Endothelial cell of umbilical vein (primary cell): ENCODE measurements around the gene GSTK1. TPM values are rescaled to one million over a fixed set of nuclear protein-coding genes. Genes with fewer than 3 reads are reported as not detected.
"Not testable (repeated sequence)": the region's sequence is repeated elsewhere in the genome, so short reads cannot be mapped to it uniquely, and the experiment has no call there.

Experiments used
- BruUV-seq: library from RNA; stranded (reverse); fragments of 400-500 nt; replicated peaks from 2 replicates; lab custom pipeline; 2021; lab: Mats Ljungman, UMichigan
- CTCF ChIA-PET: fragments of 300-600, 350-600 bp; sonication (Branson Sonifier 250); formaldehyde crosslinking; loops from one replicate; lab custom pipeline; 2021; ENCODE audit warnings: antibody characterized with exemption, inconsistent platforms; lab: Charles Lee
- POLR2A ChIA-PET: fragments of 300-600, 350-600 bp; sonication (Branson Sonifier 250); formaldehyde crosslinking; loops from one replicate; lab custom pipeline; 2021; ENCODE audit warnings: antibody characterized with exemption, inconsistent platforms; lab: Charles Lee
- DNase-seq: peaks from one replicate; pipeline ENCODE4 v3.0.0-alpha.2; 2011; ENCODE audit warnings: low read depth, low spot score
- FAIRE-seq: peaks from 2 replicates; lab custom pipeline; 2011; peaks lifted over from hg19 to GRCh38; lab: Jason Lieb, UNC
- H2AFZ ChIP-seq: 2 replicates; pipeline ENCODE4 v1.6.0; 2012; ENCODE audit warnings: low read depth, low read length, control low read depth, inconsistent platforms
- H3K27ac ChIP-seq: 2 replicates; pipeline ENCODE4 v1.5.1; 2011; ENCODE audit warnings: low read depth, mild to moderate bottlenecking, control low read depth, low read length, moderate library complexity; ENCODE audit not compliant: insufficient read depth
- H3K27me3 ChIP-seq, 2 experiments: 2 replicates each; pipeline versions ENCODE4 v1.6.0 to v1.6.1; 2011; ENCODE audit warnings: low read length in 2 of 2, mixed read lengths in 1 of 2; ENCODE audit not compliant: control insufficient read depth in 2 of 2, insufficient read depth in 2 of 2
- H3K36me3 ChIP-seq, 2 experiments: 2 replicates in 1 of 2; 3 replicates in 1 of 2; pipeline ENCODE4 v1.5.1; 2011; ENCODE audit warnings: low read length in 2 of 2, mild to moderate bottlenecking in 1 of 2, moderate library complexity in 1 of 2; ENCODE audit not compliant: control insufficient read depth in 2 of 2, insufficient read depth in 2 of 2; ENCODE audit errors: extremely low read depth in 1 of 2
- H3K4me1 ChIP-seq: 3 replicates; pipeline ENCODE4 v1.5.1; 2011; ENCODE audit warnings: mild to moderate bottlenecking, low read length; ENCODE audit not compliant: control insufficient read depth, insufficient read depth; ENCODE audit errors: extremely low read depth
- H3K4me2 ChIP-seq: 2 replicates; pipeline ENCODE4 v1.6.1; 2011; ENCODE audit warnings: low read length, control low read depth, mixed read lengths; ENCODE audit not compliant: insufficient read depth
- H3K4me3 ChIP-seq, 3 experiments: fragments of 200-600 bp in 1 of 3; sonication (generic), shearing (Covaris generic) in 1 of 3; replicated peaks in 1 of 3; 2 replicates each; pipeline ENCODE4 v1.5.1; 2011 to 2016; ENCODE audit warnings: control low read depth in 3 of 3, low read length in 3 of 3, mild to moderate bottlenecking in 2 of 3, inconsistent platforms in 1 of 3, low read depth in 1 of 3, moderate library complexity in 1 of 3; ENCODE audit not compliant: insufficient read depth in 1 of 3
- H3K79me2 ChIP-seq: 2 replicates; pipeline ENCODE4 v1.6.0; 2012; ENCODE audit warnings: low read length, inconsistent platforms; ENCODE audit not compliant: control insufficient read depth, insufficient read depth
- H3K9ac ChIP-seq: replicated peaks from 2 replicates; pipeline ENCODE3; 2011; ENCODE audit warnings: low read length, control low read depth; ENCODE audit not compliant: insufficient read depth; ENCODE audit errors: extremely low read depth
- H3K9me1 ChIP-seq: replicated peaks from 3 replicates; pipeline ENCODE4 v1.6.0; 2011; ENCODE audit warnings: mild to moderate bottlenecking, low read length; ENCODE audit not compliant: control insufficient read depth, insufficient read depth; ENCODE audit errors: extremely low read depth
- H3K9me3 ChIP-seq: replicated peaks from 2 replicates; pipeline ENCODE4 v1.5.1; 2012; ENCODE audit warnings: low read length, inconsistent platforms; ENCODE audit not compliant: control insufficient read depth, insufficient read depth
- H4K20me1 ChIP-seq: replicated peaks from 2 replicates; pipeline ENCODE3; 2011; ENCODE audit warnings: mild to moderate bottlenecking, low read length; ENCODE audit not compliant: control insufficient read depth, insufficient read depth; ENCODE audit errors: extremely low read depth
- GATA2 ChIP-seq: IDR thresholded peaks from 2 replicates; pipeline ENCODE4 v1.7.0; 2011; ENCODE audit warnings: low read depth, mild to moderate bottlenecking, moderate library complexity, mixed read lengths, low read length; ENCODE audit not compliant: insufficient read length, insufficient read depth
- POLR2A ChIP-seq: IDR thresholded peaks from 2 replicates; pipeline ENCODE4 v1.6.1; 2012; ENCODE audit warnings: low read depth, mild to moderate bottlenecking, control low read depth, low read length
- dilution Hi-C: fragments of 300-500 bp; cut with MboI; formaldehyde crosslinking; loops from one replicate; pipeline ENCODE4 v1.15.0; 2019; ENCODE audit warnings: low sequenced_read_pairs; ENCODE audit not compliant: extremely low pct_ligation_motif_present
- intact Hi-C: fragments of 100-400 bp; cut with micrococcal nuclease; formaldehyde crosslinking; loops from one replicate; pipeline ENCODE4 v1.10.0; 2022
- polyA plus RNA-seq, 4 experiments: library from polyadenylated mRNA; depleted of rRNA in 3 of 4; stranded (reverse) in 3 of 4; unstranded in 1 of 4; fragments of >200 nt; gene quantifications; 2 replicates each; pipeline versions ENCODE4 v1.2.1 to v1.2.3, GENCODE V29; 2011 to 2012; ENCODE audit warnings: missing spikeins in 1 of 4
- total RNA-seq: library from RNA; stranded (reverse); gene quantifications from 2 replicates; pipeline ENCODE4 v1.2.3, GENCODE V29; 2021
- TF ChIP-seq, protein P1 (sequence below), 2 donors: IDR thresholded peaks; 1 replicate in 1 of 2; 2 replicates in 1 of 2; pipeline ENCODE4 v1.5.1; 2011; ENCODE audit warnings: low read length in 2 of 2, mild to moderate bottlenecking in 2 of 2, moderate library complexity in 2 of 2, control low read depth in 1 of 2, inconsistent platforms in 1 of 2, low read depth in 1 of 2; ENCODE audit not compliant: insufficient read depth in 1 of 2; ENCODE audit errors: extremely low read depth in 1 of 2

GSTK1 gene
- total and polyA plus RNA-seq, 2 donors (not counting 3 experiments of a cell fraction or from before 2014, with no cell fraction given) = 119 to 132 TPM

DNA sequence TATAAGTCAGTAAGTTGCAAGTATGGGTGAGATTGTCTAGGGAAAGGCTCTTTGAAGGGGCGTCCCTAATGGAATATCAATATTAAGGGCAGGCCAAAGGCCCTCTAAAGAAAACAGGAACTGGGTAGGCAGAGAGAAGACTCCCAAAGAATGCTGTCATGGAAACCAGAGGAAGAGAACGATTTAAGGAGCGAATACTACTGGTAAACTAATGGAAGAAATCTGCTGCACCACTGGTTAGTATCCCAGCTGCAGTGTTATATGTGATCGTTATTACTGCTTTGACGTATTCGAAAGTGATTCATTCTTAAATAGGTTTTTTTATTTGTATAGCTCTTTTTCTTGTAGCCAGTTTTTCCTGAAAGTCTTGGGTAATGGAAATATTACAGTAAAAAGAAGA, 26.2 kb downstream of the GSTK1 start:
- Histone ChIP-seq H3K4me1 (peaks cover 34% of the 10 kb centered on the region), H2AFZ (no peak overlapping the region), H3K79me2 (peaks cover 36% of the 10 kb centered on the region), H3K27ac (peak overlapping the region; percentile 91), H3K4me2 (peak overlapping the region; percentile 68), H3K4me3 (peak overlapping the region; percentile 81 to 97 (median 91)), H3K9me3 (no peaks in the 10 kb centered on the region), H3K27me3 (no peaks in the 10 kb centered on the region), H4K20me1 (no peaks in the 10 kb centered on the region), H3K9ac (peak overlapping the region; percentile 98), H3K9me1 (no peaks in the 10 kb centered on the region), H3K36me3 (peaks cover 9 to 16% of the 10 kb centered on the region in 2 experiments)
- no peak for TF ChIP-seq POLR2A
- TF ChIP-seq GATA2 = no peak
- TF ChIP-seq, protein P1, sequence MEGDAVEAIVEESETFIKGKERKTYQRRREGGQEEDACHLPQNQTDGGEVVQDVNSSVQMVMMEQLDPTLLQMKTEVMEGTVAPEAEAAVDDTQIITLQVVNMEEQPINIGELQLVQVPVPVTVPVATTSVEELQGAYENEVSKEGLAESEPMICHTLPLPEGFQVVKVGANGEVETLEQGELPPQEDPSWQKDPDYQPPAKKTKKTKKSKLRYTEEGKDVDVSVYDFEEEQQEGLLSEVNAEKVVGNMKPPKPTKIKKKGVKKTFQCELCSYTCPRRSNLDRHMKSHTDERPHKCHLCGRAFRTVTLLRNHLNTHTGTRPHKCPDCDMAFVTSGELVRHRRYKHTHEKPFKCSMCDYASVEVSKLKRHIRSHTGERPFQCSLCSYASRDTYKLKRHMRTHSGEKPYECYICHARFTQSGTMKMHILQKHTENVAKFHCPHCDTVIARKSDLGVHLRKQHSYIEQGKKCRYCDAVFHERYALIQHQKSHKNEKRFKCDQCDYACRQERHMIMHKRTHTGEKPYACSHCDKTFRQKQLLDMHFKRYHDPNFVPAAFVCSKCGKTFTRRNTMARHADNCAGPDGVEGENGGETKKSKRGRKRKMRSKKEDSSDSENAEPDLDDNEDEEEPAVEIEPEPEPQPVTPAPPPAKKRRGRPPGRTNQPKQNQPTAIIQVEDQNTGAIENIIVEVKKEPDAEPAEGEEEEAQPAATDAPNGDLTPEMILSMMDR (IDR thresholded peaks at IDR 0.05; ENCODE audit: extremely low read depth in 1 of 2, insufficient read depth in 1 of 2, low read depth in 1 of 2, low read length in 2 of 2) = no peak
- intact Hi-C loops (loop anchor here (2.0 to 5.0 kb wide), 2 partner anchors 47 to 209 kb away; no protein-coding TSS in a partner anchor), dilution Hi-C loops (no loop called here)
- peak; percentile 72 for FAIRE-seq
- POLR2A ChIA-PET = interaction anchor here (0.7 to 1.0 kb wide), 2 partner anchors 91 to 100 kb away, joined by 7 to 8 read pairs; no protein-coding TSS in a partner anchor
- CTCF ChIA-PET = interaction anchor here (0.9 to 1.7 kb wide), 3 partner anchors 26 to 91 kb away, joined by 3 to 5 read pairs (median 4); partner anchors contain the start of gene GSTK1
- BruUV-seq = no TSS peak
- no peak for DNase-seq

DNA sequence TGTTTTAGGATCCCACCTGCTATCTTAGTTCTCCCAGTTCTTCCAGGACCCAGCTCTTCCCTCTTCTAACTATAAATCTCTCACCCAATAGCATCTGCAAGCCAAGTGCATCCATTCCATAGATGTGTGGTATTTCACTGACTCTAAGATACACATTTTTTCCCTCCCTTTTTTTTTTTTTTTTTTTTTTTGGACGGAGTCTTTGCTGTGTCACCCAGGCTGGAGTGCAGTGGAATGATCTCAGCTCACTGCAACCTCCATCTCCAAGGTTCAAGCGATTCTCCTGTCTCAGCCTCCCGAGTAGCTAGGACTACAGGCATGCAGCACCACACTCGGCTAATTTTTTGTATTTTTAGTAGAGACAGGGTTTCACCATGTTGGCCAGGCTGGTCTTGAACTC, 26.6 kb downstream of the GSTK1 start:
- Histone ChIP-seq H3K4me3 (peak overlapping the region in 2 of 3 experiments; percentile 81 to 97), H3K27ac (peak overlapping the region; percentile 91), H3K4me1 (peaks cover 38% of the 10 kb centered on the region), H3K36me3 (peaks cover 13 to 20% of the 10 kb centered on the region in 2 experiments), H3K79me2 (peaks cover 36% of the 10 kb centered on the region), H3K4me2 (peak overlapping the region; percentile 68), H3K9ac (peak overlapping the region; percentile 98)
- ChIA-PET CTCF (interaction anchor here (0.9 to 1.7 kb wide), 5 partner anchors 10 to 90 kb away, joined by 3 to 5 read pairs (median 3); partner anchors contain the start of gene GSTK1), POLR2A (interaction anchor here (0.7 to 1.0 kb wide), 2 partner anchors 90 to 99 kb away, joined by 7 to 8 read pairs; no protein-coding TSS in a partner anchor)
- H3K27me3 ChIP-seq, BruUV-seq, H3K9me3 ChIP-seq, H4K20me1 ChIP-seq, H2AFZ ChIP-seq, H3K9me1 ChIP-seq, dilution Hi-C loops, DNase-seq, FAIRE-seq: not testable (repeated sequence)
- intact Hi-C loops = loop anchor here (2.0 to 5.0 kb wide), 2 partner anchors 48 to 209 kb away; no protein-coding TSS in a partner anchor
